Measurements from ENCODE around the gene H2BW1.
"Not testable (repeated sequence)": the region's sequence is repeated elsewhere in the genome, so short reads cannot be mapped to it uniquely, and the experiment has no call there.

Gene H2BW1

GRCh38 chrX:104013606-104014005, at the start of gene H2BW1:
H2BW1 (minus strand) TSS chrX:104013708; CDS start chrX:104013576, 132 bp downstream.
- DNase-seq: no peak

- DNase-seq: not testable (repeated sequence)
Observed at GRCh38 chrX:104062636-104063035, 49.1 kb upstream of the H2BW1 start.

GRCh38 chrX:104054956-104055355, 41.4 kb upstream of the H2BW1 start:
- DNase-seq: not testable (repeated sequence)

GRCh38 chrX:104047171-104047570, 33.7 kb upstream of the H2BW1 start:
- no peak for DNase-seq

- no peak for DNase-seq
Observed at GRCh38 chrX:104045642-104046041, 32.1 kb upstream of the H2BW1 start.

- no peak for DNase-seq
Observed at GRCh38 chrX:104041003-104041402, 27.5 kb upstream of the H2BW1 start.

GRCh38 chrX:104039689-104040505, 26.4 kb upstream of the H2BW1 start, which contains the start of gene H2BW2:
H2BW2 (plus strand) TSS chrX:104039956; CDS start chrX:104039995, 39 bp downstream.
- DNase-seq: no peak

GRCh38 chrX:104018126-104018525, 4.6 kb upstream of the H2BW1 start:
- no peak for DNase-seq

- DNase-seq: not testable (repeated sequence)
Observed at GRCh38 chrX:104015576-104015975, 2.1 kb upstream of the H2BW1 start.

GRCh38 chrX:104013158-104013557, 350 bp downstream of the H2BW1 start:
- no peak for DNase-seq

GRCh38 chrX:104008831-104009230, 4.7 kb downstream of the H2BW1 start:
- no peak for DNase-seq

GRCh38 chrX:103999234-103999633, 14.3 kb downstream of the H2BW1 start:
- DNase-seq: no peak

GRCh38 chrX:103983508-103983907, 30.0 kb downstream of the H2BW1 start:
- DNase-seq: not testable (repeated sequence)

GRCh38 chrX:103962411-103963278, 50.9 kb downstream of the H2BW1 start, which contains the start of gene TMSB15B:
TMSB15B (plus strand) TSS chrX:103962627.
- DNase-seq: not testable (repeated sequence)
